IPS DF 6.9 (cell line): ENCODE measurements around the gene PLD4.
A peak's percentile ranks its signal among the peaks of the same experiment; 100 is the strongest.

Experiments
- DNase-seq: peaks from one replicate; pipeline ENCODE4 v3.0.0-alpha.2; 2013; ENCODE audit warnings: low read depth, low spot score
- H3K27ac ChIP-seq: one replicate; pipeline ENCODE4 v1.5.1; 2013; ENCODE audit warnings: low read length, control low read depth
- H3K27me3 ChIP-seq: 2 replicates; pipeline ENCODE4 v1.6.1; 2013; ENCODE audit warnings: mild to moderate bottlenecking, low read length; ENCODE audit not compliant: control insufficient read depth, insufficient read depth
- H3K36me3 ChIP-seq: 2 replicates; pipeline ENCODE4 v1.6.1; 2013; ENCODE audit warnings: low read length; ENCODE audit not compliant: control insufficient read depth, insufficient read depth
- H3K4me1 ChIP-seq: 2 replicates; pipeline ENCODE4 v1.6.1; 2013; ENCODE audit warnings: low read length; ENCODE audit not compliant: control insufficient read depth, insufficient read depth
- H3K4me3 ChIP-seq: 2 replicates; pipeline ENCODE4 v1.5.1; 2013; ENCODE audit warnings: mild to moderate bottlenecking, low read length
- H3K9me3 ChIP-seq: 2 replicates; pipeline ENCODE4 v1.6.1; 2013; ENCODE audit warnings: low read length, inconsistent platforms; ENCODE audit not compliant: control insufficient read depth, insufficient read depth
- WGBS: extraction: QIAGEN DNeasy Blood & Tissue Kit; methylation state at CpG from one replicate; pipeline ENCODE4 v1.1.7; 2013; ENCODE audit warnings: mixed read lengths, missing lambda C conversion rate; ENCODE audit not compliant: insufficient read length, insufficient coverage; 5-methylcytosine and 5-hydroxymethylcytosine counted together

The PLD4 gene

GRCh38 chr14:104973135-104973384 lies 48.4 kb downstream of the PLD4 start:
- WGBS: no CpG with 5 or more reads among the region's 12 CpGs
- no peak overlapping the region for H3K4me3 ChIP-seq
- H3K36me3 ChIP-seq: no peaks in the 10 kb centered on the region
- H3K27me3 ChIP-seq: peaks cover 8% of the 10 kb centered on the region; the same call in 1 of the 2 replicates
- H3K27ac ChIP-seq: no peak overlapping the region
- no peak for DNase-seq
- no peaks in the 10 kb centered on the region for H3K9me3 ChIP-seq
- peaks cover 6% of the 10 kb centered on the region for H3K4me1 ChIP-seq

- DNase-seq: no peak
- Histone ChIP-seq H3K27me3 (peaks cover 8% of the 10 kb centered on the region; the same call in 1 of the 2 replicates), H3K9me3 (no peaks in the 10 kb centered on the region), H3K27ac (no peak overlapping the region), H3K4me1 (peaks cover 4% of the 10 kb centered on the region), H3K36me3 (no peaks in the 10 kb centered on the region), H3K4me3 (no peak overlapping the region)
- no CpG with 5 or more reads among the region's 23 CpGs for WGBS
Measured at GRCh38 chr14:104973385-104974145, 48.9 kb downstream of the PLD4 start.

GRCh38 chr14:104974146-104974541 lies 49.5 kb downstream of the PLD4 start:
- Histone ChIP-seq H3K36me3 (no peaks in the 10 kb centered on the region), H3K4me1 (peaks cover 3% of the 10 kb centered on the region; the same call in 1 of the 2 replicates), H3K27ac (no peak overlapping the region), H3K9me3 (no peaks in the 10 kb centered on the region), H3K27me3 (peaks cover 12% of the 10 kb centered on the region; the same call in 1 of the 2 replicates), H3K4me3 (no peak overlapping the region)
- no peak for DNase-seq
- WGBS: no CpG with 5 or more reads among the region's 13 CpGs

GRCh38 chr14:104974665-104975390 lies 50.1 kb downstream of the PLD4 start:
- WGBS: no CpG with 5 or more reads among the region's 14 CpGs
- no peak overlapping the region for H3K27ac ChIP-seq

GRCh38 chr14:104975481-104976197 lies 51.0 kb downstream of the PLD4 start:
- Histone ChIP-seq H3K4me1 (no peaks in the 10 kb centered on the region), H3K36me3 (no peaks in the 10 kb centered on the region), H3K4me3 (no peak overlapping the region), H3K27me3 (peaks cover 16% of the 10 kb centered on the region; the same call in 1 of the 2 replicates), H3K27ac (no peak overlapping the region), H3K9me3 (no peaks in the 10 kb centered on the region)
- DNase-seq: no peak
- WGBS: no CpG with 5 or more reads among the region's 21 CpGs

More at GRCh38 chr14:104974665-104975390, 50.1 kb downstream of the PLD4 start:
- Histone ChIP-seq H3K4me1 (peaks cover 3% of the 10 kb centered on the region; the same call in 1 of the 2 replicates), H3K36me3 (no peaks in the 10 kb centered on the region), H3K4me3 (no peak overlapping the region), H3K9me3 (no peaks in the 10 kb centered on the region), H3K27me3 (peaks cover 16% of the 10 kb centered on the region; the same call in 1 of the 2 replicates)
- no peak for DNase-seq

- Histone ChIP-seq H3K27ac (no peak overlapping the region), H3K9me3 (no peaks in the 10 kb centered on the region), H3K27me3 (peaks cover 16% of the 10 kb centered on the region; the same call in 1 of the 2 replicates), H3K36me3 (no peaks in the 10 kb centered on the region), H3K4me1 (no peaks in the 10 kb centered on the region), H3K4me3 (no peak overlapping the region)
- WGBS: no CpG with 5 or more reads among the region's 21 CpGs
- DNase-seq: no peak
Measured at GRCh38 chr14:104976198-104977007, 51.7 kb downstream of the PLD4 start.

GRCh38 chr14:104977008-104977680 lies 52.5 kb downstream of the PLD4 start:
- no peak overlapping the region for H3K27ac ChIP-seq
- WGBS: no CpG with 5 or more reads among the region's 11 CpGs
- H3K36me3 ChIP-seq: no peaks in the 10 kb centered on the region
- H3K9me3 ChIP-seq: no peaks in the 10 kb centered on the region
- no peak overlapping the region for H3K4me3 ChIP-seq
- no peaks in the 10 kb centered on the region for H3K4me1 ChIP-seq
- DNase-seq: no peak
- peaks cover 16% of the 10 kb centered on the region; the same call in 1 of the 2 replicates for H3K27me3 ChIP-seq

GRCh38 chr14:104977681-104978653 lies 53.3 kb downstream of the PLD4 start, which contains the start of gene AHNAK2:
Gene AHNAK2 (minus strand): TSS chr14:104978374. CDS start chr14:104978237, 137 bp downstream.
- no peaks in the 10 kb centered on the region for H3K4me1 ChIP-seq
- peaks cover 16% of the 10 kb centered on the region; the same call in 1 of the 2 replicates for H3K27me3 ChIP-seq
- WGBS: no CpG with 5 or more reads among the region's 111 CpGs
- no peak within 1 kb of the TSS for H3K27ac ChIP-seq
- DNase-seq: peak; percentile 54
- H3K9me3 ChIP-seq: no peaks in the 10 kb centered on the region
- no peaks in the 10 kb centered on the region for H3K36me3 ChIP-seq
- H3K4me3 ChIP-seq: peak within 1 kb of the TSS; percentile 54
